Measurements from ENCODE around the gene PCDHB1.
A peak's percentile ranks its signal among the peaks of the same experiment; 100 is the strongest.

Gene PCDHB1, protein sequence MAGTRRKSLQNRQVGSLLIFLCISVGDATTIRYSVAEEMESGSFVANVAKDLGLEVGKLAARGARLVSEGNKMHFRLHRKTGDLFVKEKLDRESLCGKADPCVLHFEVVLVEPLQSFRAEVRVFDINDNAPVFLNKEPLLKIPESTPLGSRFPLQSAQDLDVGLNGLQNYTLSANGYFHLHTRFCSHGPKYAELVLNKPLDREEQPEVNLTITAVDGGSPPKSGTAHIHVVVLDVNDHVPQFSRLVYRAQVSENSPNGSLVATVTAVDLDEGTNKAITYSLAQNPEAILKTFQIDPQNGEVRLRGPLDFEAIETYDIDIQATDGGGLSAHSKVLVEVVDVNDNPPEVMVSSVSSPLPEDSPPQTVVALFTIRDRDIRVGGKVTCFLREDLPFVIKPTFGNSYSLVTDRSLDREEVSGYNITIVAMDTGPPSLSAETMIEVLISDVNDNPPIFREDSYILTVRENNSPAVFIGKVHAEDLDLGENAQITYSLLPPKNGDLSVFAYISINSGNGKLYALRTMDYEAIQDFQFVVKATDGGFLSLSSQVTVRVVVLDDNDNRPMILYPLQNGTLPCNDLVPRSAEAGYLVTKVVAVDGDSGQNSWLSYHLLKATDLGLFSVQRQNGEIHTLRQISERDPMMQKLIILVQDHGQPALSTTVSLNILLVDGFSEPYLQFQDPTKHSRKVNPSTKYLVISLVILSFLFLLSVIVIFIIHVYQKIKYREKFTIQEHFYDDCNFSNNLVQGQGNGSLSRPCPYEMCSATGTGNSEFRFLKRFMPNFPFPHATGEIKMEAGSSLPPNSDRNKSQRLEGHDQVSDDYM

GRCh38 chr5:141050622-141051520, at the start of gene PCDHB1:
PCDHB1 (plus strand) TSS chr5:141051374; CDS start chr5:141051471, 97 bp downstream.
- DNase-seq = no peak

DNA sequence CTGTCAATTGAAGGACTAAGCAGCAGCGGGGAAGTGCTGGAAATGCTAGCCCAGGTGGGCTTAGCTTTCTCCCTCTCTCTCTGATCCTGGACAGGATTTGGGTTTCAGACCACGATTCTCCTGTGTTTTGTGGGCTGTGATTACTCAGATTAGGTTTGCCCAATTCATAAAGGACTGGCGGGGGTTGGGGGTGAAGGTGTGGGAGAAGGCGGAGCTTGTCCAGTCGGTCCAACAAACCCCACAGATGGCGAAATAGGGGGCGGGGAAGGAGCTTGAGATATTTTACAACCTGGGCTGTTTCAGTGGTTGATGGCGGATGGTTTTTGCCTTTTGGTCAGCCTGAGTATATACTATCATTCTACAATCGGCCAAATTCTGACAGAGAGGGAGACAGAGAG, 49.7 kb upstream of the PCDHB1 start:
- no peak for DNase-seq

DNA sequence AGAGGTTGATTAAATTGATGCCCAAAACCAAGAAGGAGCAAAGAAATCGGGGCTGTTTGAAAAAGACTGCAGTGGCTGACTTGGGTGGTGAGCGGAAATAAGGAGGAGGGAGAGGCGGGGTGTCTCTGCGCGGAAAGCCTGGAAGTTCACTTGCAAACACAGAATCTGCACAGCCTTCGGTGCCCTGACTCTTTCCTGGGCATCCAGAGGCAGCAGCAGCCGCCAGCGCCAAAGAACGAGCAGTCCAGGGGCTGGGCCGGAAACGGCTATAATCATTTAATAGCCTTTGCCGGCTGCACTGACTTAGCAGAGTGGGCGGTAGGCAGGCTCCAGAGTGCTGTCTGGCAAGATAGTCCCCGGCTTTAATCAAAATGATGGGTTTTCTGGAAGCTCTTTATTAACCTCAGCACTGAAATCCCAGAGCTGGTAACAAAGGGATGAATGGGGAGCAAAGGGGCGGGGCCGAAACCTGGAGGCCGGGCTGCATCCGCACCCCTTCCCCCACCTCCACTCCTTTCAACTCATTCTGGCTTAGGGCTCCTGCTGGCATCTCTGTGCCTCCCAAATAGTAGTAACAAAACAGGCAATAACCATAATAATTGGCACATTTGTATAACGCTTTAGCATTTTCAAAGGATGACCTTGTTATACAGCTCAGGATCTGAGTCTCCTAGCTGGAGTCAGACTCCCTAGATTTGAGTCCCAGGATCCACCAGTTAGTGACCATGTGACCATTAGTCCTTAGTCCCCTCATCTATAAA, 49.1 kb upstream of the PCDHB1 start:
- DNase-seq = no peak

GRCh38 chr5:141002605-141002965, 48.6 kb upstream of the PCDHB1 start:
- DNase-seq = no peak

DNA sequence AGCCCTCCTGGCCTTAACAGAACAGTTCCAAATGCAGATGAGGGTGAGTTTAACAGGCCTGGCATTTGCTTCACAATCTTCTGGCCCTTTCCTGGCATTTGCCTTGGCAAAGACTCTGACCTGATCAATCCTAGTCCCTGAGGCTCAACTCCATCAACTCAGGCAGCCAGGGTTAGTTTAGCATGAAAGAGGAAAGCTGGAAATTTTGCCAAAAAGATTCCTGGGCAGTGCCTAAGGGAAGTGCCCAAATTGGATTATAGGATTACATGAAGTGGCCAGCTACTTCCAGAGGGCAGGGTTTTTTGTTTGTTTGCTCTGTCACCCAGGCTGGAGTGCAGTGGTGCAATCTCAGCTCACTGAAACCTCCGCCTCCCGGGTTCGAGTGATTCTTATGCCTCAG, 48.1 kb upstream of the PCDHB1 start:
- DNase-seq = no peak

DNA sequence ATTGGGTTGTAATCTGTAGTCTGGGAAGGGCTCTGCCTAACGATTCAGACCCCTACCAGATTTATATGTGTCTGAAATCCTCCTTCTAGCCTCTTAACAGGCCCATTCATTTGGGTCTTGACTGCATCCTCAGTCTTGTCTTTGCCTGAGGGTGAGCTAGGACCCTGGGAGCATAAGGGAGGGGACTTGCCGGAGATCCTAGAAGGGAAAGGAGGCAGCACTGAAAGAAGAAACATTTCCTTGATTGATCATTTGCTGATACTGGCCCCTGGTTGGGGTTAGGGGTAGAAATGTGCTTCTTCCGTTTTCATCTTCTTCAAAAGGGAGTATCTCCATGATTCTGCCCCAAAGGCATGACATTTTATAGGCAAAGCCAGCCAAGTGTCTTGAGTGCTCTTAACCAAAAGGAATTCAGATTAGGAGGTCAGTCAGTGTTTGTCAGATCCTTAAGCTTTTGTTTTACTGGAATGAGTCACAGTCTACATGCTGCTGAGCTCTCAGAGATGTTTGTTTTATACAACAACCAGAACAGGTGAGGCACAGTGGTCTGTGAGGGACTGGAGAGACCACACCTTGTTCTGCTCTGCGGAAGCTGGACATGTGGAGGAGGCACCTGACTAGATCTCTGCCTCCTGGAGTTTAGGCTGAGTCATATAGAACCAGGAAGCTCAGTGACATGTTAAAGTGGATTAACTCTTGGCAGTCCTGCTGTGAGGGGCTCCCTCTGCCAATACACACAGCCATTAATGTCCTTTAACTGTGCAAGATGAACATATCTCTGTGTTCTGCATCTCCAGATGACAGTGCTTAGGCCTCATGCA, 47.2 kb upstream of the PCDHB1 start:
- DNase-seq = no peak

DNA sequence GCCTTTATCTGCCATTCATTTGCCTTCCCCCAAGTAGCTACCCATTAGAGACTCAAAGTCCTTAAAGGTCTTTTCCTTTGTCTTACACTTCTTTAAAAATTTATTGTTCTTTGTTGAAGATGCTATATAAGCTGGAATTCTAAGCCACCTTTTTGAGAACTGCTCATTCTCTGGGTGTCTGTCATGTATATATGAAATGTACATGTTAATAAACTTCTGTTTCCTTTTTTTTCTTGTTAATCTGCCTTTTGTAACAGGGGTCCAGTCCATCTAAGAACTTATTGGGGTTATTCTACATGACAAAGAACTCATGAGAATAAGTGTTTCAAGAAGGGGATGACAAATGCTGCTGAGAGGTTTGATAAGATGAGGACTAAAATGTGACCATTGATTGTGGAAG, 43.4 kb upstream of the PCDHB1 start:
- DNase-seq = no peak

DNA sequence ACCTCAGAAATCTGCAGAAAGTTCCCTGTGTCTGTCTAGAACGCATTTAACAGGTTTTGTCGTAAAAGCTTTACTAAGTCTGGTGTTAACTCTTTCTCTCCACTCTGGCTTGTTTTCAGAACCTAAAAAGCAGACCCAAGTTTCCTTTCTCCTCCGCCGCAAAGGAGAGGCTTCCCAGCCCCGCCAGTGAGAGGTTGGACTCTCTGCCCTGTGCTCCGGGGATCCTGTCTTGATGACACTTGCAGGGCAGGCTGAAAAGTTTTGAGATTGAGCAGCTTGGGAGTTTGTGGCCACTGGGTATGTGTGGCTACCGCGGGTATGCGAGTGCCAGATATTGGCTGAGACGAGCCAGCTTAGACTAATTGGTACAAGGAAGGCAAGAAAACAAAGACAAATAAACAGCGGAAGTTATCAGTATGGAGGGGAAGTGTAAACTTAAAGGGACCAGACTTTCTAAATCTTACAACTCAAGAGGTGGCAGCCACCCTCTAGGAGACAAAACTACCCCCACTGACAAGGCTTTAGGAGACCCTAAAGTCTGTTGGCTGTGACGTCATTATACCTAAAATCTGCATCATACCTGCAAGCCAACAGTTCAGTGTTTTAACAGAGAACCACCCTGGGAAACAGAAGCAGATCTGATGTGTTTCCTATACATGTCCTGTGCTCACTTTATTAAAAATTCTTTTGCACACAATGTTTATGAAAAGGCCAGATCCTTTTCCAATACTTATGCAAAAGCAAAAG, 41.0 kb upstream of the PCDHB1 start:
- no peak for DNase-seq

DNA sequence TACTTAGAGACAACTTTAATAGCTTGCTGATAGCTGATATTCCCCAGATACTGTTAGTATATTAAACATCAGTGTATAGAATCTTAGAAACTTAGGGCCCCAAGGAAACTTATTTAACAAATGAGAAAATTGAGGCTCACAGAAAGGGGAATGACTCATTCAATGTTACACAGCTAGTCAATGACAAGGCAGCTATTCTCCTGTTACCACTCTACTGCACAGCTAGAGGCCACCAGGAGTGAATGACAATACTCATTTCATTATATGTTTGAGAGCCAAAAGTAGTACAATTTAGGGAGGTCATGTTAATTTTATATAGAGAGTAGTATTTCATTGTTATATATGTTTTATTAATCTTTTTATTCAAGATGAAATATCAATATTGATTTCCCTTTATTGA, 33.2 kb upstream of the PCDHB1 start:
- no peak for DNase-seq

GRCh38 chr5:141022384-141022783, 28.8 kb upstream of the PCDHB1 start:
- DNase-seq = no peak

DNA sequence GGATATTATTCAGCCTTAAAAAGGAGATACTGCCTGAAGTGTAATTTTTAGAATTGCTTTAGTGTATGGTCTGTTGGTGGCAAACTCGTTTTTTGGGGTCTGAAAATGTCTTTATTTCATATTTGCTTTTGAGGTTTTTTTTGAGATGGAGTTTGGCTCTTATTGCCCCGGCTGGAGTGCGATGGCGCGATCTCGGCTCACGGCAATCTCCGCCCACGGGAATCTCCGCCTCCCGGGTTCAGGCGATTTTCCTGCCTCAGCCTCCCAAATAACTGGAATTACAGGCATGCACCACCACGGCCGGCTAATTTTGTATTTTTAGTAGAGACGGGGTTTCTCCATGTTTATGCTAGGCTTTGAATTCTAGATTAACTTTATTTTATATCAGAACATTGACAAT, 20.2 kb upstream of the PCDHB1 start:
- DNase-seq = no peak

DNA sequence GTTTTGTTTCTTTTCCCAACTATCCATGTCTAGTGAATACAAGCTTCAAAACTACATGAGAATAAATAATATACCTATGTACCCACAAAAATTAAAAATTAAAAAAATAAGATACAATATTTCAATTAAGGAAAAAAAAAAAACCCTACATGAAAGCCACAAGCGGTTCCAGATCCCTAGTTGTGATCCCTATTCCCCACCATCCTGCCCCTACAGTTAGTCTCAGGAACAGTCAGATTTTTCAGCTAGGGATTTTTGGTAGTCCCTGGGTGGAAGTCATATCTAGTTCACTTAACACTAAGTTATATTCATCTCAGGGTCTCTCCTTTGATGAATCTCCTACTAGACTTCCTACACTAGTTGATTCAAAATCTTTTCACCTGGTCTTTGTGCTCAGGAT, 18.5 kb upstream of the PCDHB1 start:
- DNase-seq = no peak

GRCh38 chr5:141039061-141039460, 12.1 kb upstream of the PCDHB1 start:
- no peak for DNase-seq

DNA sequence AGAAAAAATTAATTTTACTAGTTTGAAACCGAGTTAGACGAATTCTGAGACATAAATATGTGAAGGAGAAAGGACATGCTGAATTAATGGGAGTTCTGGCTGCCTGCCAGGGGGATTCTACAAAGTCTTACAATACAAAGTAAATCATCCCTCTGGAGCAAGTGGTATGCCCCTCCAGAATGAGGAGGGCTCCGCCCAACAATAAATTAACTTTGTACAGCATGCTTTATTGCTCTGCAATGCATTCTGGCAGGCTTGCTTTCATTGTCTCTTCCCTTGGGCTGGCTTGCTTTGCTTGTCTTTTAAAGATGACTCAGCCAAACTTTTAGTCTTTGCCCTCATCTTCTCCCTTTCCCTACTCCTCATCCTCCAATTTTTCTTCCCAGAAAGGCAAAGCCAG, 11.7 kb upstream of the PCDHB1 start:
- no peak for DNase-seq

DNA sequence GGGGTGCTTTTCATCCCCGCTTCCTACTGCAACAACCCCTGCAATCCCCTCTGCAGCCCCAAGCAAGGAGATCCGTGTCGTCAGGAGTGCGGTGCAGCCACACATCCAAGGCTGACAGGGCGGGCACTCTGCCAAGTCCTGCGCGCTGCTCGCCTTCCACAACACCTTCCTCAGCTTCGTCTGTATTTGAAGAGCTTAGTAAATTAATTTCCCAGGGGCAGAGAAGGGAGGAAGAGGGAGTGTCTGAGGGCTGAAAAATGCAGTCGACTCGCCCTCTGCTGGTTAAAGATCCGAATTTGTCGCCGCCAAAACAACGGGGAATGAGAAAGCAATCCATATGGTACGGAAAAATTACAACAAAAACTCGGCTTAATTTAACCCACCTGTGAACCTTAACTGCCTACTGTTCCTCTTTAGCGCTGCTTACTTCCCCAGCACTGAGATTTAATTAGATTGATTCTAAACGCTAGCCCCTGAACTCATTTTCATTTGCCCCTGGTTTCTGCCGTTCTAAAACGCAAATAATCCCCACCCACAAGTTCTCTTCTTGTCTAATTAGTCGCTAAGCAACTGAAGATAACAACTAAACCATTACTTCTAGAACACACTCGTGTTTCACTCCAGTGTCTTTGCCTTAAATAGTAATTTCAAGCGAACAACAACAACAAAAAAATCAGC, 10.9 kb upstream of the PCDHB1 start:
- DNase-seq = no peak

DNA sequence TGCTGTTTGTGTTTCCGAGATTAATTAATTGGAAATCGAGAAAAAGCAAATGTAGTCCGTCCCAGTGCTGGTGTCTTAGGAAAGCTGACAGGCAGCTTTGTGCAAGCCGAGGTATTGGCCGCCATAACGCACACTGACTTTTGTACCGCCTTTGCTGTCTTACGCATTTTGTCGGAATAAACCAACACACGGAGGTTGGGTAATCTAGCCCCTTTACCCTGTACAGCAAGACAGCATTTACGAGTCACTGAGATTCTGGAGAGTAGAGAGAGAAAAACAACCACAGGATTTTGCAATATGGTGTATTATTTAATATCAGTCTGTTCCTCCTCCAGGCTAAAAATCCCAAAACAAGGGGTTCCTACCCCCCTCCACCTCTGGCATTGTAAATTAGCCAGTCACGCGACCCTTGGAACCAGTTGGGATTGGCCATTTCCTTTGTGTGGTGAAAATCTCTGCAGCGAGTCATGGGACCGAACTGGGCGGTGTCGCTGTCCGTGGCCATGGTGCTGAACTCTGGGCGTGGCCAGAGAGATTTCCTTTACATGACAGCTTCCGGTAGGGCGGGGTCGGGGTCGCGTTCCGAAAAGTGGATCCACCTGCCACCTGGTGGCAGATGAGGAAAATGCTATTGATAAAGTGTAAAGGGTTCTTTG, 10.3 kb upstream of the PCDHB1 start:
- DNase-seq = peak; percentile 47 to 64

DNA sequence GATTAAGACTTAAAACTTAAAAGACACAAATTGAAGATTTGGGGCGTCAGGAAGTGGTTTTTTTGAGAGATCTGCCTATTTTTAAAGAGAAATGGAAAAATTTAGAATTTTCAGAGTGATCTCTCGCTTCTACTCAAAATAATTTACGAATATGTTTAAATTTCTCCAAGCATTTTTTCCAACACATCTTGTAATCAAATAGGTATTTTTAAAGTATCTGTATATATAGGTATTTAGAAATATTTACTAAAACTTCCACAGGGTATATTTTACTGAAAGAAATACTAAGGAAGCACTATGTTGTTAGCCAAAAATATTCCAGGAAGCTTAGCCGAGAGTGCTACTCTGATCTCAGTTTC, 9.8 kb upstream of the PCDHB1 start:
- no peak for DNase-seq

DNA sequence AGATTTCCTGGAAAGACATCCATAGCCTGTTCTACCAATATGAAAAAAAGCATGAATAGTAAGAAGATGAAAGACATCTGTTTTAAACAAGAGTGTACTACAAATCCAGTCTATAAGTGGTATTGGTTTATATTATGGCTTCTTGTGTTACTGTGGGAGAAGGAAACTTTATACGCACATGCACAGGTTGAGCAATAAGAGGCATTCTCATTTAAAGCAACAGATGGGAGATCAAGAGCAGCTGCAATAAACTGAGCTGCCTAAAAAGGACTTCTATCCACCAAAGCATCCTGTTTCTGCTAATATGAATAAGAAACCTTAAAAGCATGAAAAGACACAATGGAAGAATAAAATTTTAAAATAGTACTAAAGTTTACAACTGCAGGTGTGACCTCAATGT, 8.6 kb upstream of the PCDHB1 start:
- DNase-seq = no peak

GRCh38 chr5:141051521-141051866, 320 bp downstream of the PCDHB1 start:
- no peak for DNase-seq

- no peak for DNase-seq
Observed at GRCh38 chr5:141077826-141078225, 26.7 kb downstream of the PCDHB1 start.
